Mesenchymal stem cell (in vitro differentiated cells and primary cell): ENCODE results near the gene FGF6.

ENCODE experiments used
- DNase-seq: peaks from one replicate; pipeline ENCODE4 v3.0.0-alpha.2; 2013
- H2AFZ ChIP-seq: one replicate; pipeline ENCODE4 v1.6.1; 2013; ENCODE audit warnings: low read depth, mild to moderate bottlenecking, control low read depth, inconsistent platforms, low read length, moderate library complexity
- H2AK5ac ChIP-seq: 2 replicates; pipeline ENCODE4 v1.6.1; 2013; ENCODE audit warnings: low read length, moderate library complexity, mild to moderate bottlenecking, inconsistent platforms; ENCODE audit not compliant: severe bottlenecking
- H2BK120ac ChIP-seq: one replicate; pipeline ENCODE4 v1.6.1; 2013; ENCODE audit warnings: low read depth, mild to moderate bottlenecking, inconsistent platforms, low read length, moderate library complexity
- H2BK12ac ChIP-seq, 2 experiments: one replicate each; pipeline ENCODE4 v1.6.1; 2013; ENCODE audit warnings: inconsistent platforms in 2 of 2, low read length in 2 of 2, mild to moderate bottlenecking in 2 of 2, moderate library complexity in 2 of 2, control low read depth in 1 of 2
- H2BK15ac ChIP-seq: one replicate; pipeline ENCODE4 v1.6.1; 2013; ENCODE audit warnings: mild to moderate bottlenecking, low read depth, inconsistent platforms; ENCODE audit not compliant: poor library complexity, severe bottlenecking
- H2BK5ac ChIP-seq: 2 replicates; pipeline ENCODE4 v1.6.1; 2013; ENCODE audit warnings: low read depth, mild to moderate bottlenecking, low read length, control low read depth, inconsistent platforms; ENCODE audit not compliant: poor library complexity, severe bottlenecking
- H3K14ac ChIP-seq, 2 experiments: one replicate each; pipeline ENCODE4 v1.6.1; 2013; ENCODE audit warnings: inconsistent platforms in 2 of 2, low read length in 2 of 2, control low read depth in 1 of 2, mild to moderate bottlenecking in 1 of 2, moderate library complexity in 1 of 2
- H3K18ac ChIP-seq, 2 experiments: one replicate each; pipeline ENCODE4 v1.6.1; 2013; ENCODE audit warnings: inconsistent platforms in 2 of 2, low read length in 2 of 2, control low read depth in 1 of 2, low read depth in 1 of 2, mild to moderate bottlenecking in 1 of 2
- H3K23ac ChIP-seq, 2 experiments: one replicate each; pipeline ENCODE4 v1.6.1; 2013; ENCODE audit warnings: inconsistent platforms in 2 of 2, low read length in 2 of 2, mild to moderate bottlenecking in 2 of 2, moderate library complexity in 2 of 2, control low read depth in 1 of 2
- H3K27ac ChIP-seq: 2 replicates; pipeline ENCODE4 v1.5.1; 2013; ENCODE audit warnings: mild to moderate bottlenecking, moderate library complexity, low read length, control low read depth, inconsistent platforms; ENCODE audit not compliant: poor library complexity, severe bottlenecking
- H3K27me3 ChIP-seq, 2 experiments: 2 replicates each; pipeline versions ENCODE4 v1.6.1 to v1.7.0; 2013; ENCODE audit warnings: low read length in 2 of 2, mild to moderate bottlenecking in 2 of 2, moderate library complexity in 2 of 2, control low read depth in 1 of 2, inconsistent platforms in 1 of 2; ENCODE audit not compliant: control insufficient read depth in 1 of 2, insufficient read depth in 1 of 2
- H3K36me3 ChIP-seq, 2 experiments: 2 replicates each; pipeline versions ENCODE4 v1.6.1 to v1.7.0; 2013; ENCODE audit warnings: low read length in 2 of 2, control low read depth in 1 of 2, inconsistent platforms in 1 of 2, low read depth in 1 of 2, mild to moderate bottlenecking in 1 of 2; ENCODE audit not compliant: insufficient read depth in 2 of 2, control insufficient read depth in 1 of 2
- H3K4ac ChIP-seq, 2 experiments: one replicate each; pipeline ENCODE4 v1.6.1; 2013; ENCODE audit warnings: inconsistent platforms in 2 of 2, low read length in 2 of 2, mild to moderate bottlenecking in 2 of 2, moderate library complexity in 2 of 2, control low read depth in 1 of 2, low read depth in 1 of 2
- H3K4me1 ChIP-seq: 2 replicates; pipeline ENCODE4 v1.6.1; 2013; ENCODE audit warnings: low read depth, low read length, control low read depth; ENCODE audit not compliant: control insufficient read depth, insufficient read depth
- H3K4me2 ChIP-seq: 2 replicates; pipeline ENCODE4 v1.6.1; 2013; ENCODE audit warnings: low read length, mild to moderate bottlenecking, inconsistent platforms; ENCODE audit not compliant: poor library complexity, severe bottlenecking
- H3K4me3 ChIP-seq, 2 experiments: 2 replicates each; pipeline versions ENCODE4 v1.5.1 to v1.7.0; 2013; ENCODE audit warnings: low read length in 2 of 2, mild to moderate bottlenecking in 2 of 2, control low read depth in 1 of 2, low read depth in 1 of 2; ENCODE audit not compliant: insufficient read depth in 1 of 2
- H3K79me1 ChIP-seq: replicated peaks from 2 replicates; pipeline ENCODE4 v1.6.1; 2013; ENCODE audit warnings: mild to moderate bottlenecking, control low read depth, low read length, inconsistent platforms; ENCODE audit not compliant: poor library complexity, severe bottlenecking
- H3K9ac ChIP-seq: 2 replicates; pipeline ENCODE4 v1.7.0; 2013; ENCODE audit warnings: mild to moderate bottlenecking, low read length, moderate library complexity
- H3K9me3 ChIP-seq: 2 replicates; pipeline ENCODE4 v1.7.0; 2013; ENCODE audit warnings: mild to moderate bottlenecking, low read length; ENCODE audit not compliant: control insufficient read depth
- H4K8ac ChIP-seq: one replicate; pipeline ENCODE4 v1.6.1; 2013; ENCODE audit warnings: inconsistent platforms, mild to moderate bottlenecking, low read length, moderate library complexity
- H4K91ac ChIP-seq: one replicate; pipeline ENCODE4 v1.6.1; 2013; ENCODE audit warnings: mild to moderate bottlenecking, low read length, inconsistent platforms
- WGBS: methylation state at CpG from one replicate; pipeline ENCODE4 v1.1.7; 2013; ENCODE audit warnings: mixed read lengths; 5-methylcytosine and 5-hydroxymethylcytosine counted together

FGF6 gene

GRCh38 chr12:4387607-4388006 is 58.0 kb downstream of the FGF6 start:
- no peak overlapping the region for H3K23ac ChIP-seq
- H2BK15ac ChIP-seq, result no peak overlapping the region
- peaks cover 16 to 28% of the 10 kb centered on the region in 2 experiments for H3K27me3 ChIP-seq
- H2BK5ac ChIP-seq, result no peak overlapping the region
- no peak overlapping the region for H3K4me3 ChIP-seq
- no peak overlapping the region for H2BK12ac ChIP-seq
- no peak overlapping the region for H2BK120ac ChIP-seq
- H3K27ac ChIP-seq, result no peak overlapping the region
- no peak for DNase-seq
- H3K9me3 ChIP-seq, result no peaks in the 10 kb centered on the region
- no peak overlapping the region for H3K4me2 ChIP-seq
- H3K4me1 ChIP-seq, result no peaks in the 10 kb centered on the region
- H3K79me1 ChIP-seq, result no peaks in the 10 kb centered on the region
- no peak overlapping the region for H2AK5ac ChIP-seq
- H3K9ac ChIP-seq, result no peak overlapping the region
- 77% methylated on average over 3 of the region's 5 CpGs for WGBS
- no peak overlapping the region for H3K18ac ChIP-seq
- no peak overlapping the region for H3K14ac ChIP-seq
- H4K91ac ChIP-seq, result no peak overlapping the region
- no peak overlapping the region for H2AFZ ChIP-seq
- no peak overlapping the region for H3K4ac ChIP-seq
- H4K8ac ChIP-seq, result no peak overlapping the region
- H3K36me3 ChIP-seq, result no peaks in the 10 kb centered on the region

- no peak overlapping the region for H4K8ac ChIP-seq
- H2BK15ac ChIP-seq, result no peak overlapping the region
- no peak overlapping the region for H3K4ac ChIP-seq
- H3K4me3 ChIP-seq, result no peak overlapping the region
- no peak overlapping the region for H2BK5ac ChIP-seq
- no peak overlapping the region for H3K18ac ChIP-seq
- 73% methylated on average over 4 of the region's 4 CpGs for WGBS
- H2BK12ac ChIP-seq, result no peak overlapping the region
- no peak overlapping the region for H2BK120ac ChIP-seq
- H3K27me3 ChIP-seq, result peaks cover 17 to 22% of the 10 kb centered on the region in 2 experiments
- H3K36me3 ChIP-seq, result no peaks in the 10 kb centered on the region
- H3K23ac ChIP-seq, result no peak overlapping the region
- H3K14ac ChIP-seq, result no peak overlapping the region
- H2AK5ac ChIP-seq, result no peak overlapping the region
- no peak overlapping the region for H3K27ac ChIP-seq
- no peaks in the 10 kb centered on the region for H3K4me1 ChIP-seq
- no peak overlapping the region for H3K4me2 ChIP-seq
- no peaks in the 10 kb centered on the region for H3K79me1 ChIP-seq
- H2AFZ ChIP-seq, result no peak overlapping the region
- H3K9me3 ChIP-seq, result no peaks in the 10 kb centered on the region
- no peak overlapping the region for H4K91ac ChIP-seq
- H3K9ac ChIP-seq, result no peak overlapping the region
- DNase-seq, result no peak
Measured at GRCh38 chr12:4386801-4387200, 58.8 kb downstream of the FGF6 start.
